Natural killer cell (primary cell): ENCODE data around the gene SPIB. TPM values are rescaled to one million over a fixed set of nuclear protein-coding genes. Genes with fewer than 3 reads are reported as not detected.

Experiments used
- ATAC-seq, 3 donors: fragments of 150-1000 bp in 2 of 3; fragments of 200-7000 bp in 1 of 3; cut with Tn5 transposase; 1 replicate in 1 of 3; 2 replicates in 2 of 3; pipeline ENCODE4 v1.10.0; 2021; ENCODE audit warnings: mild to moderate bottlenecking in 2 of 3, moderate library complexity in 2 of 3
- DNase-seq, 2 donors: peaks; one replicate each; pipeline versions ENCODE4 v3.0.0 to v3.0.0-alpha.2; 2013 to 2021; ENCODE audit warnings: mixed read lengths in 1 of 2
- H3K27ac ChIP-seq: one replicate; pipeline ENCODE4 v1.5.1; 2013; ENCODE audit warnings: mild to moderate bottlenecking, low read length
- H3K27me3 ChIP-seq: one replicate; pipeline ENCODE4 v1.6.1; 2013; ENCODE audit warnings: low read length; ENCODE audit not compliant: control insufficient read depth, insufficient read depth
- H3K36me3 ChIP-seq: one replicate; pipeline ENCODE4 v1.6.1; 2013; ENCODE audit warnings: low read length; ENCODE audit not compliant: control insufficient read depth, insufficient read depth
- H3K4me1 ChIP-seq: one replicate; pipeline ENCODE4 v1.6.1; 2013; ENCODE audit warnings: low read length; ENCODE audit not compliant: control insufficient read depth, insufficient read depth
- H3K4me3 ChIP-seq: one replicate; pipeline ENCODE4 v1.5.1; 2013; ENCODE audit warnings: low read length
- H3K9me3 ChIP-seq: one replicate; pipeline ENCODE4 v1.6.1; 2013; ENCODE audit warnings: low read length; ENCODE audit not compliant: control insufficient read depth, insufficient read depth
- H3K27ac Mint-ChIP-seq, 2 donors: one replicate each; pipeline ENCODE4 v1.8.0; 2022; ENCODE audit warnings: mild to moderate bottlenecking in 2 of 2, mixed read lengths in 2 of 2, moderate library complexity in 1 of 2
- H3K27me3 Mint-ChIP-seq, 2 donors: one replicate each; pipeline ENCODE4 v1.8.0; 2022; ENCODE audit warnings: low read depth in 2 of 2, mixed read lengths in 2 of 2
- H3K36me3 Mint-ChIP-seq: one replicate; pipeline ENCODE4 v1.8.0; 2022; ENCODE audit warnings: mixed read lengths
- H3K4me1 Mint-ChIP-seq, 2 donors: one replicate each; pipeline ENCODE4 v1.8.0; 2022; ENCODE audit warnings: mixed read lengths in 2 of 2
- H3K4me3 Mint-ChIP-seq: one replicate; pipeline ENCODE4 v1.8.0; 2022; ENCODE audit warnings: mild to moderate bottlenecking, moderate library complexity, mixed read lengths
- H3K9me3 Mint-ChIP-seq, 2 donors: one replicate each; pipeline ENCODE4 v1.8.0; 2022; ENCODE audit warnings: mixed read lengths in 2 of 2
- CTCF ChIP-seq: fragments of 200-600 bp; IDR thresholded peaks from one replicate; pipeline ENCODE4 v1.8.0; 2022; ENCODE audit warnings: antibody characterized with exemption
- WGBS: methylation state at CpG from one replicate; pipeline ENCODE4 v1.1.7; 2013; ENCODE audit warnings: missing lambda C conversion rate; ENCODE audit not compliant: insufficient coverage; 5-methylcytosine and 5-hydroxymethylcytosine counted together
- intact Hi-C: fragments of 100-400 bp; cut with micrococcal nuclease; formaldehyde crosslinking; loops from one replicate; pipeline ENCODE4 v1.14.2; 2022
- total RNA-seq, 4 donors: library from RNA; stranded (reverse); fragments of 120-200 nt in 1 of 4; gene quantifications; one replicate each; pipeline versions ENCODE4 v1.2.3 to v1.2.4, GENCODE V29; 2013 to 2022

The SPIB gene
- total RNA-seq, 3 donors from 2014 or later (not counting 1 experiment from before 2014, with no cell fraction given): 0.77 to 2.8 (median 0.78) TPM

GRCh38 chr19:50475736-50476223 is 57.0 kb downstream of the SPIB start:
- ATAC-seq: no peak
- no peaks in the 10 kb centered on the region for H3K27me3 Mint-ChIP-seq

GRCh38 chr19:50476224-50476906 is 57.6 kb downstream of the SPIB start, which contains the start of the genes EMC10 and GARIN5A:
Gene EMC10, plus strand, starts transcription at chr19:50476507. Its CDS starts 38 bp downstream, at chr19:50476545.
Gene GARIN5A, minus strand, starts transcription at chr19:50476848. Its CDS starts 460 bp downstream, at chr19:50476388.
- peak; percentile 94 to 98 for DNase-seq
- Histone ChIP-seq H3K36me3 (peaks cover 29% of the 10 kb centered on the region), H3K4me1 (peaks cover 25% of the 10 kb centered on the region), H3K4me3 (peak within 1 kb of the TSS; percentile 78), H3K27me3 (no peaks in the 10 kb centered on the region), H3K27ac (peak within 1 kb of the TSS; percentile 76), H3K9me3 (peaks cover 3% of the 10 kb centered on the region)
- peak; percentile 94 to 96 (median 96) for ATAC-seq
- no peaks in the 10 kb centered on the region for H3K36me3 Mint-ChIP-seq
- peak within 1 kb of the TSS; percentile 99 for H3K4me3 Mint-ChIP-seq
- WGBS: 5% methylated on average over 58 of the region's 58 CpGs
- H3K4me1 Mint-ChIP-seq: peaks cover 30 to 48% of the 10 kb centered on the region in 2 donors
- no peak for TF ChIP-seq CTCF
- peak within 1 kb of the TSS; percentile 91 to 99 for H3K27ac Mint-ChIP-seq
- intact Hi-C loops: loop anchor here (1.0 to 5.0 kb wide), 2 partner anchors 35 to 119 kb away; partner anchors contain the start of gene JOSD2
- no peaks in the 10 kb centered on the region for H3K27me3 Mint-ChIP-seq
- no peaks in the 10 kb centered on the region for H3K9me3 Mint-ChIP-seq

More at GRCh38 chr19:50475736-50476223, 57.0 kb downstream of the SPIB start:
- H3K4me3 ChIP-seq: peak overlapping the region; percentile 78
- DNase-seq: no peak
- H3K4me3 Mint-ChIP-seq: peak overlapping the region; percentile 99
- peaks cover 25 to 42% of the 10 kb centered on the region in 2 donors for H3K4me1 Mint-ChIP-seq
- H3K27ac ChIP-seq: peak overlapping the region; percentile 76
- peaks cover 3% of the 10 kb centered on the region for H3K9me3 ChIP-seq
- 85% methylated on average over 29 of the region's 29 CpGs for WGBS
- H3K4me1 ChIP-seq: peaks cover 25% of the 10 kb centered on the region
- no peak for TF ChIP-seq CTCF
- H3K36me3 ChIP-seq: peaks cover 23% of the 10 kb centered on the region
- intact Hi-C loops: loop anchor here (1.0 to 5.0 kb wide), 2 partner anchors 36 to 118 kb away; partner anchors contain the start of gene JOSD2
- H3K27me3 ChIP-seq: no peaks in the 10 kb centered on the region
- H3K27ac Mint-ChIP-seq: peak overlapping the region; percentile 91 to 99
- H3K36me3 Mint-ChIP-seq: no peaks in the 10 kb centered on the region
- no peaks in the 10 kb centered on the region for H3K9me3 Mint-ChIP-seq

- peaks cover 3% of the 10 kb centered on the region for H3K9me3 ChIP-seq
- no peaks in the 10 kb centered on the region for H3K27me3 ChIP-seq
- Mint-ChIP-seq H3K36me3 (no peaks in the 10 kb centered on the region), H3K4me3 (peak overlapping the region; percentile 99), H3K9me3 (no peaks in the 10 kb centered on the region), H3K4me1 (peaks cover 30 to 48% of the 10 kb centered on the region in 2 donors), H3K27me3 (no peaks in the 10 kb centered on the region), H3K27ac (peak overlapping the region; percentile 91 to 99)
- intact Hi-C loops: loop anchor here (1.0 to 5.0 kb wide), 2 partner anchors 34 to 120 kb away; partner anchors contain the start of gene JOSD2
- TF ChIP-seq CTCF: no peak
- ATAC-seq (no peak), DNase-seq (no peak)
- peak overlapping the region; percentile 78 for H3K4me3 ChIP-seq
- 21% methylated on average over 20 of the region's 20 CpGs for WGBS
- peak overlapping the region; percentile 76 for H3K27ac ChIP-seq
- H3K36me3 ChIP-seq: peaks cover 31% of the 10 kb centered on the region
- H3K4me1 ChIP-seq: peaks cover 25% of the 10 kb centered on the region
Measured at GRCh38 chr19:50476907-50477238, 58.1 kb downstream of the SPIB start.
